Right lobe of liver (tissue), 6 donors: ENCODE results near the gene RHEX. TPM values are rescaled to one million over a fixed set of nuclear protein-coding genes. Genes with fewer than 3 reads are reported as not detected.

ENCODE experiments used
- ATAC-seq, 4 donors: fragments of 200-7000 bp; cut with Tn5 transposase; one replicate each; pipeline ENCODE4 v1.9.1; 2020; ENCODE audit warnings: mild to moderate bottlenecking in 4 of 4, moderate library complexity in 4 of 4
- DNase-seq, 3 donors: peaks; one replicate each; pipeline ENCODE4 v3.0.0-alpha.2; 2020
- H3K27ac ChIP-seq, 3 donors: fragments of 200-600 bp; one replicate each; pipeline ENCODE4 v1.8.0; 2022
- H3K27me3 ChIP-seq, 2 donors: fragments of 200-600 bp; one replicate each; pipeline ENCODE4 v1.8.0; 2022
- H3K36me3 ChIP-seq, 4 donors: fragments of 200-600 bp; sonication (generic) in 1 of 4; one replicate each; pipeline versions ENCODE4 v1.5.1 to v1.8.0; 2017 to 2022; ENCODE audit warnings: control low read depth in 1 of 4
- H3K4me1 ChIP-seq, 4 donors: fragments of 200-600 bp; sonication (generic) in 1 of 4; one replicate each; pipeline versions ENCODE4 v1.5.1 to v1.8.0; 2017 to 2022; ENCODE audit warnings: control low read depth in 1 of 4
- H3K4me3 ChIP-seq, 3 donors: fragments of 200-600 bp; one replicate each; pipeline ENCODE4 v1.8.0; 2022
- H3K9me3 ChIP-seq, 4 donors: fragments of 200-600 bp; sonication (generic) in 1 of 4; one replicate each; pipeline versions ENCODE4 v1.5.1 to v1.8.0; 2017 to 2022; ENCODE audit warnings: control low read depth in 1 of 4
- POLR2A ChIP-seq: fragments of 450-650 bp; IDR thresholded peaks from one replicate; pipeline ENCODE4 v1.6.1; 2017; ENCODE audit warnings: antibody characterized with exemption, mild to moderate bottlenecking
- WGBS: methylation state at CpG from one replicate; pipeline ENCODE4 v1.1.6; 2018; ENCODE audit warnings: low coverage, low lambda C conversion rate; ENCODE audit not compliant: insufficient coverage; ENCODE audit errors: missing lambda C conversion rate; 5-methylcytosine and 5-hydroxymethylcytosine counted together
- intact Hi-C, 2 donors: fragments of 100-400 bp; cut with DNase I; formaldehyde crosslinking; loops; one replicate each; pipeline versions ENCODE4 v1.11.2 to v1.14.1; 2022
- total RNA-seq, 6 experiments: library from RNA; depleted of rRNA in 2 of 6; stranded (reverse); fragments of >200 nt in 2 of 6; fragmentation: NEBNext Ultra II Directional in 3 of 6; extraction: Animal tissue kit (Norgen Biotek cat#: 25700) in 3 of 6; gene quantifications; one replicate each; pipeline versions ENCODE4 v1.1.0 to v1.2.4, GENCODE V29; 2016 to 2023
- TF ChIP-seq, protein P1 (sequence below), 4 donors: fragments of 200-600 bp in 3 of 4; fragments of 450-650 bp in 1 of 4; IDR thresholded peaks; one replicate each; pipeline versions ENCODE4 v1.5.1 to v1.8.0; 2016 to 2022; ENCODE audit warnings: antibody characterized with exemption in 4 of 4, mild to moderate bottlenecking in 2 of 4
- donor health status: DM: no; HTN: yes; CAD: no.
- donor health status: DM: no; HTN: no; CAD: no.
- donor health status: DM: no; HTN: no; CAD: no.
- donor health status: DM: no; HTN: yes; CAD: no.
- donor health status: DM: no; HTN: yes; CAD: no.

The RHEX gene
- total RNA-seq, 6 experiments from 2014 or later, result 0.18 to 0.57 (median 0.26) TPM; not detected in 1

DNA sequence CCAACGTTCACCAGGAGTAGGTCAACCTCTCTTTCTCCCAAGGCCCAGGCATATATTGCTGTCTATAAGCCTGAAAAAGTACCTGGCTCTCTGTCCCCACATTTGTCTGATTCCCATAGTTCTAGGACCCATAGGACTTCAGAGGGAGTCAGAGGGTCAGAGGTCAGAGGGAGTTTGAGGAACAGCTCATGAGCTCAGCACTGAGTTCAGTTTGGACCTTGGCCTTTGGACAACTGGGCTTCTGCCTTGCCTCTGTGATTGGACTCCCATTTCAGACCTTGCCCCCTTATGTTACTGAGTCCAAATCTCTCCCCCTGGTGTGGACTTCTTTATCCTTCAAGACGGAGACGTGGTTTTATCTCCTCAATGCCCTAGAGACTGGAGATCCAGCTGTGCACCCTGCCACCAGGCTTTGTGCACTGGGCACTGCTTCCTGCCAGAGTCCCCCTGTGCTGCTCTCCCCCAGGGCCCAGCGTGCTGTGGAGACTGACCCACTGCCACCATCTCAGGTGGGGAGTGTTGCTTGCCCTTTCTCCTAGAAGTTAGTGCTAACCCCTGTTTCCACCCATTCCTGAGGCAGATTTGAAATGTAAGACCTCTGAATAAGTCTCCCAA lies 32.5 kb upstream of the RHEX start:
- intact Hi-C loops, result loop anchor here in 1 of 2 donors (10.0 kb wide), 1 partner anchor 84 kb away; no protein-coding TSS in a partner anchor
- 80% methylated on average over 2 of the region's 4 CpGs for WGBS
- no peaks in the 10 kb centered on the region for H3K36me3 ChIP-seq
- no peak overlapping the region for H3K27ac ChIP-seq
- no peak for DNase-seq
- no peaks in the 10 kb centered on the region for H3K27me3 ChIP-seq
- no peak overlapping the region for H3K4me3 ChIP-seq
- no peaks in the 10 kb centered on the region for H3K9me3 ChIP-seq
- no peaks in the 10 kb centered on the region for H3K4me1 ChIP-seq
- TF ChIP-seq POLR2A, result no peak
- TF ChIP-seq, protein P1, sequence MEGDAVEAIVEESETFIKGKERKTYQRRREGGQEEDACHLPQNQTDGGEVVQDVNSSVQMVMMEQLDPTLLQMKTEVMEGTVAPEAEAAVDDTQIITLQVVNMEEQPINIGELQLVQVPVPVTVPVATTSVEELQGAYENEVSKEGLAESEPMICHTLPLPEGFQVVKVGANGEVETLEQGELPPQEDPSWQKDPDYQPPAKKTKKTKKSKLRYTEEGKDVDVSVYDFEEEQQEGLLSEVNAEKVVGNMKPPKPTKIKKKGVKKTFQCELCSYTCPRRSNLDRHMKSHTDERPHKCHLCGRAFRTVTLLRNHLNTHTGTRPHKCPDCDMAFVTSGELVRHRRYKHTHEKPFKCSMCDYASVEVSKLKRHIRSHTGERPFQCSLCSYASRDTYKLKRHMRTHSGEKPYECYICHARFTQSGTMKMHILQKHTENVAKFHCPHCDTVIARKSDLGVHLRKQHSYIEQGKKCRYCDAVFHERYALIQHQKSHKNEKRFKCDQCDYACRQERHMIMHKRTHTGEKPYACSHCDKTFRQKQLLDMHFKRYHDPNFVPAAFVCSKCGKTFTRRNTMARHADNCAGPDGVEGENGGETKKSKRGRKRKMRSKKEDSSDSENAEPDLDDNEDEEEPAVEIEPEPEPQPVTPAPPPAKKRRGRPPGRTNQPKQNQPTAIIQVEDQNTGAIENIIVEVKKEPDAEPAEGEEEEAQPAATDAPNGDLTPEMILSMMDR (IDR thresholded peaks at IDR 0.05), result no peak
- peak; percentile 29 to 68 (median 60) for ATAC-seq

DNA sequence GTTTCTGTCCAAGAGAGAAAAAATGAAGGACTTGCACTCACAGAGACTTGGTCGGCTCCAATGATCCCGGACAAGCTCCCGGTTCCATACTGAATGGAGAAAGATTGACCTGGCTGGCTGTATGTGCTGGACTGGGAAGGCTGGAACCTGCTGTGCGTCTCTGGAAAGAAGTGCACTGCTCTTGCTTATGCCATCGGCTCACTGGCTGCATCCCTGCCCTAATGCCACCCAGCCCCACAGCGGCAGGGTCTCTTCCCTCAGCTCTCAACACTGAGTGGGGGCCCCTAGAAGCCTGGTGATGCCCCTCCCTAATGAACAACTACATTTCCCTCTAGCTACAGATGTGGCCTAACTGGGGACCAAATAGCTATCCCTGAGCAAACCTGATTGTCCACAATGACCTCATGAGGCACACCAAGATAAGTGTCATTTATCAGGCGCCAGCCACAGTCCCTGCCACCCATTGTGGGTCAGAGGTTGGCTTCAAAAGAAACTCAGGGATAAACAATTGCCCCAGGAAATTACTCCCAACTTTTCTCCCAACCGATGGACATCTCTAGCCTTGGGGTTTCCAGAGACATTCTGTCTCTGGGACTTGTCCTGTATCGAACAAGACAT lies 31.9 kb upstream of the RHEX start:
- intact Hi-C loops, result loop anchor here in 1 of 2 donors (10.0 kb wide), 1 partner anchor 84 kb away; no protein-coding TSS in a partner anchor

DNA sequence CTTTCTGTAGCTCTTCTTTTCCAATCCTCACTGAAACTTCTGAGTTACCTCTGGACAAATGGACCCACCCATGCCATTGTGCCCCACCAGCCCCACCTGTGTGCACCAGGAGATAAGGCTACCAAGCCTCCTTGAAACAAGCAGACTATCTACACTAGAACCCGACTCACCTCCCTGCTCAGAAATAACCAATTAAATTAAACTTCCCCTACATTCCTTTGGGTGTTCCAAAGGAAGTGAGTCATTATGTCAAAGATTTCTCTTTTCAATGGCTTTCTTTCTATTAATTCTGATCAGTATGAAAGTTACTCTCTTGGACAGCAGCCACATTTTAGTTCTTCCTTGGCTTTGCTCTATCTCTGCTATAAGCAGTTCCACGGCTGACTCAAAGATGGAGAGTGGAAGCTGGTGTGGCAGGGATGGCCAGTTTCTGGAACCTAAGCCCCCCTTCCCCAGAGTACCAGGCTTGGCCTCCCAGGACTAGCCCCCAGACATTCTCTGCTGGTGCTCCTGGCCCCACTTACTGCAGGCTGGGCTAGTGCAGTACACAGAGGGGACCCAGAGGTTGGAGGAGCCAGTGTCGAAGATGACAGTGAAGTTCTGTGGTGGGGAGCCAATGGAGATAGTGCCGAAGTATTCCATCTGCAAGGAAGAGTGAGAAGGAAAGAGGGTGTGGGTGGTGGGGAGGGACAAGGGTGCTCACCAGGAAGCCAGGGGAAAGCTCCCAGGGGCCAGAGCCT lies 31.2 kb upstream of the RHEX start:
- Histone ChIP-seq H3K4me1 (no peaks in the 10 kb centered on the region), H3K4me3 (no peak overlapping the region), H3K9me3 (no peaks in the 10 kb centered on the region), H3K36me3 (no peaks in the 10 kb centered on the region), H3K27ac (no peak overlapping the region), H3K27me3 (no peaks in the 10 kb centered on the region)
- DNase-seq (no peak), ATAC-seq (no peak)
- intact Hi-C loops, result loop anchor here in 1 of 2 donors (10.0 kb wide), 1 partner anchor 83 kb away; no protein-coding TSS in a partner anchor
- TF ChIP-seq, protein P1 (IDR thresholded peaks at IDR 0.05), result no peak
- no peak for TF ChIP-seq POLR2A
- WGBS, result 83% methylated on average over 3 of the region's 4 CpGs

More for the DNA sequence above, 31.9 kb upstream of the RHEX start:
- TF ChIP-seq, protein P1 (IDR thresholded peaks at IDR 0.05), result no peak
- no peak for TF ChIP-seq POLR2A
- Histone ChIP-seq H3K36me3 (no peaks in the 10 kb centered on the region), H3K4me3 (no peak overlapping the region), H3K27ac (no peak overlapping the region), H3K4me1 (no peaks in the 10 kb centered on the region), H3K27me3 (no peaks in the 10 kb centered on the region), H3K9me3 (no peaks in the 10 kb centered on the region)
- peak in 1 of 4 donors; percentile 67 for ATAC-seq
- DNase-seq, result no peak
- WGBS, result 85% methylated on average over 6 of the region's 9 CpGs

DNA sequence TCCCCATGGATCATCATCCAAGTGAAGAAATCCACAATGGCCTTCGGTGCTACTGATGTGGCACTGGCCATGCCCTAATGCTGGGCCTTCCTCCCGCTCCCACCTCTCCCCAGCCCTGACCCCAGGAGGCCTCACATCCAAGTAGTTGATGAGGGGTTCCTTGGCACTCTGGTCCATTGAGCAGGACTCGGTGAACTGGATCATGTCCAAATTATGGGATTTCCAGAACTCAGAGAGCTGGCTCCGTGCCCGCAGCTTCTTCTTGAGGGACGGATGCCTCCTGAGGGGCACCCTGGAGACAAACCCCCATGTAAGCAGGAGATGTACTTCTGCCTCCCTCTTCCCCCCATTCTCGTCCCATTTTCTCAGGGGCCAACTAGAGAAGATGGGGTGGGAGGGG lies 30.2 kb upstream of the RHEX start:
- H3K4me3 ChIP-seq, result no peak overlapping the region

More for the DNA sequence above, 30.2 kb upstream of the RHEX start:
- Histone ChIP-seq H3K4me1 (no peaks in the 10 kb centered on the region), H3K27ac (no peak overlapping the region), H3K36me3 (no peaks in the 10 kb centered on the region), H3K27me3 (no peaks in the 10 kb centered on the region), H3K9me3 (no peaks in the 10 kb centered on the region)
- intact Hi-C loops, result loop anchor here in 1 of 2 donors (10.0 kb wide), 1 partner anchor 82 kb away; no protein-coding TSS in a partner anchor
- 67% methylated on average over 1 of the region's 7 CpGs for WGBS
- DNase-seq (no peak), ATAC-seq (no peak)
- TF ChIP-seq POLR2A, result no peak
- TF ChIP-seq, protein P1 (IDR thresholded peaks at IDR 0.05), result no peak
